Hematopoietic multipotent progenitor cell treated with erythropoietin and hydrocortisone succinate and interleukin-3 and kit ligand, for 8 days (in vitro differentiated cells): ENCODE measurements around the gene IDH3G.
"Not testable (repeated sequence)": the region's sequence is repeated elsewhere in the genome, so short reads cannot be mapped to it uniquely, and the experiment has no call there.

Experiments used
- DNase-seq: peaks from one replicate; pipeline ENCODE4 v3.0.0-alpha.2; 2015

Gene IDH3G

DNA sequence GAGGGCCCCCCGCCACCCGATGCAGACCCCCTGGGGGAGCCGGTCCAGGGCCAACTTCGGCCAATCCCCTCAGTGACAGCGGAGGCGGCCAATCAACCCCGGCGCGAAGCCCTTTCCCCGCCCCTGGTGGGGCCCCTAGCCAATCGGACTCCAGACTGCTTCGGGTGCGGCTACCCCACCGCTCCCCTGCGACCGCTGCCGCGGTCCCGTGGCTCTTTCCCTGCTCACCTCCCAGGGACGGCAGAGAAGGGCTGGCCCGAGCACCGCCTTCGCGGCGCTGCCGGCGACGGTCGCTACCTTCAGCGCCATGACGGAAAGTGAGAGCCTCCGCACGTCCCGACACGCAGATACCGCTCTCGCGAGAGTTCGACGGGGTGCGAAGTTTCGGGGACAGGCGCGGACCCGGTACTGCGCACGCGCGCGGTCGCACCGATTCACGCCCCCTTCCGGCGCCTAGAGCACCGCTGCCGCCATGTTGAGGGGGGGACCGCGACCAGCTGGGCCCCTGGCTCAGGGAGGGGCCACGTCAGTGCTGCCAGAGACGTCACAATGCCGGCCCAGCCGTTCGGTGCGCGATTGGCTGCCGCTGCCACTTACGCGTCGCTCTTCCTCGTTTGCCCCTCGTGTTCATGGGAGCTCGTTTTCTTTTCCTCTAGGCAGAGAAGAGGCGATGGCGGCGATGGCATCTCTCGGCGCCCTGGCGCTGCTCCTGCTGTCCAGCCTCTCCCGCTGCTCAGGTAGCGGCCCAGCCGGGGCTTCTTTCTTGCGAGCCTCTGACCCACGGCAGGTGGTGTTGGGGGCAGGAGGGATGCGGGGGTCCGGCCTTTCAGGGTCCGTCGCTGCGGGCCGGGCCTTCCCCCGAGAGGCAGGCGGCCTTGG is at the start of gene IDH3G, which contains the start of gene SSR4:
IDH3G (minus strand) TSS at position 358 of the 879 bp plus-strand sequence; CDS start at position 309, 49 bp downstream.
SSR4 (plus strand) TSS at position 651 of the 879 bp plus-strand sequence; CDS start at position 671, 20 bp downstream.
- peak; percentile 94 for DNase-seq

DNA sequence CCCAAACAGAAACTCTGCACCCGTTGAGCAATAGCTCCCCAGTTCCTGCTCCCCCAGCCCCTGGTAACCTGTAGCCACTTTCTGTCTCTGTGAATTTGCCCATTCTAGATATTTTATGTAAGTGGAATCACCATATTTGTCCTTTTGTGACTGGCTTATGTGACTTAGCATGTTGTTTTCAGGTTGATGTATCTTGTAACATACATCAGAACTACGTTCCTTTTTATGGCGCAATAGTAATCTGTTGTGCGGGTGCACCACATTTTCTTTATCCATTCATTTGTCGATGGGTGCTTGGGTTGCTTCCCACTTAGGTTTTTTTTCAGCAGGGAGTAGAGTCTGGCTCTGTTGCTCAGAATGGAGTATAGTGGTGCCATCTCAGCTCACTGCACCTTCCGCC is 42.7 kb upstream of the IDH3G start:
- no peak for DNase-seq

DNA sequence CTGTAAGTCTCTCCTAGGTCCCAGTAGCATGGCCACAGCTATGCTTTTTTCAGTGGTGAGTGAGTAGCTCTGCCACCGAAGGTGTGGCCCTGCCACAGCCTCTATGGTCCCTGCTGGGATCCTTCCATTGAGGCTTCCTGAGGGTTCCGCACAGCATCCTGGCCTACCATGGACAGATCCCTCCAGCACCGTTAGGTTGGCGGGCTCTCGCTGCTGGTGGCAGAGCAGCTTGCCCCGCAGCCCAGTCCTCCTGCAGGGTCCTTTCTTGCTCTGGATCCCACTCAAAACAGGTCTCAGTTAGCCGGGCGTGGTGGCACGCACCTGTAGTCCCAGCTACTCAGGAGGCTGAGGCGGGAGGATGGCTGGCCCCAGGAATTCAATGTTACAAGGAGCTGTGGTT is 38.6 kb upstream of the IDH3G start:
- DNase-seq: no peak

DNA sequence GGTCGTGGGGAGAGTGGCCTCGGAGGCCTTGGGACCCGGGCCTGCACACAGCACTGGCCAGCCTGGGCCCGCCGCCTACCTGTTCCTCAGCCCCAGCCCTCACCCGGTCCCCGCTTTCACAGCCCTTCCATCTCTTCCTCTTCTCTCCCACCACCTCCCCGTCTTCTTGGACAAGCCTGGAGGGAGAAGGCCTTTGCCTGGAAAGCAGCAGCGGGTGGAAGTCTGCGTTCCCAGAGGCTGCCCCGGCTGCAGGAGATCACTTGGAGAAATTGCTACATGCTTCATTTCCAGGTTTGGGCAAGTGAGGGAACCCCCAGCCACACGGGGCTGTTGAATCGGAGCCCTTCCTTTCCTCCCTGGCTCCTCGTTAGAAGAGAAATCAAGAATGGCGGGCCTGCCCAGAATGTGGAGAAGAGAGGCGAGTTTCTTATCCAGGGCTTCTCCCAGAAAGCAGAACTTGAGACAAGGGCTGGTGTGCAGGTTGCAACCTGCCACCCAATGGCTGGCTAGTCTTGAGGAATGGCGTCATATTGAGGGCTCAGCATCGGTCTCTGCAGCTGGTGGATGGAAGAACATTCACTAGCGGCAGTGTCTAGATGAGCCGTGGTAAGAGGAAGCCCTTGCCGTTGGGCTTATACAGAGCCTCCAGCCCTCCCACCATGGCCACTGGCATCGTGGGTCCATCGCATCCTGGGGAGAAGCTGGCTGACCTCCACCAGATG is 37.4 kb upstream of the IDH3G start:
- no peak for DNase-seq

GRCh38 chrX:153830640-153831428 is 36.7 kb upstream of the IDH3G start:
- DNase-seq: no peak

DNA sequence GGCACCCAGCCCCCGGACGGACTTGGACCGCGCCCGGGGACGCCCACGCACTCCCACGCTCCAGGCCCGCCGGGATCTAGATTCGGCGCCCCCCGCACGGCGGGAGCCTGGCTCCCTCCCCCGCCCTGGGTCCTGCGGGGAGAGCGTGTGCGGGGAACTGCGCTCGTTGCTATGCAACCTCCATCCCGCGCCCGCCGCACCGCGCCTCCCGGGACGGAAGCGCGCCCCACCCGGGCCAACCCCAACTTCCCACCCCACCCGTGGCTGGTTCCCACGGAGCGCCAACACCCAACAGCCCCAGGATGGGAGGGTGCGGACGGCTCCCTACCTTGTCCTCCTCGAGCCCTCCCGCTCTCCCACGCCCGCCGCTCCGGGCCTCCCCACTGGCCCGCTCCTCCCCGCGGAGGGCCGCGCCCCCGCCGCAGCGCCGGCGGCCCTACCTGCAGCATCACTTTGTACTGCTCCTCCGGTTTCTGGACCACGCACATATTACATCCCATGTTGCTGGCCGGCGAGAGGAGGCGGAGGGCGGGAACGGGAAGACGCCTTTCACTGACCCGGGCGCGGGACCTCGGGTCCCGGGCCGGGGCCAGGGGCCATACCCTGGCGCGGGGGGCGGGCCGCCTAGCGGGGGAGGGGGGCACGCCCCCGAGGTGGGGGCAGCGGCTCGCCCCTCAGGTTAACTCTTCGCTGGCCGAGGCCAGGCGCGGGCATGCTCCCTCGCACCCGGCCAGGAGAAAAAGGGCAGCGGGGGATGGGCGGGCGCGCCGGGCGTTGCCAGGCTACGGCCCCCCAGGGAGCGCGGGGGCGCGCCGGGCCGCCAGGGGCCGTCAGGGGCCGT is 35.8 kb upstream of the IDH3G start, which contains the start of gene PDZD4:
PDZD4 (minus strand) TSS at position 746 of the 841 bp plus-strand sequence; CDS start at position 500, 246 bp downstream.
- DNase-seq: no peak

DNA sequence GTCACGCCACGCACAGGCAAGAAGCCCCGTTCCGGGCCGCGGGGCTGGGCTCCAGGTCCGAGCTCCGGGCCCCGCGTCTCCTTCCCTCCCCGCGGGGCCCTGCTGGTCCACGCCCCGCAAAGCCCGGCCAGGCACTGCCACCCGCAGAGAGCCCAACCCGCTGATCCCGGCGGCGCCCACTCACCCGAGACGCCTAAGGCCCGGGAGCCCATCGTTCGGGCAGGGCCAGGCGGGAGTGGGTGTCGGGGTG is 35.3 kb upstream of the IDH3G start:
- DNase-seq: no peak

DNA sequence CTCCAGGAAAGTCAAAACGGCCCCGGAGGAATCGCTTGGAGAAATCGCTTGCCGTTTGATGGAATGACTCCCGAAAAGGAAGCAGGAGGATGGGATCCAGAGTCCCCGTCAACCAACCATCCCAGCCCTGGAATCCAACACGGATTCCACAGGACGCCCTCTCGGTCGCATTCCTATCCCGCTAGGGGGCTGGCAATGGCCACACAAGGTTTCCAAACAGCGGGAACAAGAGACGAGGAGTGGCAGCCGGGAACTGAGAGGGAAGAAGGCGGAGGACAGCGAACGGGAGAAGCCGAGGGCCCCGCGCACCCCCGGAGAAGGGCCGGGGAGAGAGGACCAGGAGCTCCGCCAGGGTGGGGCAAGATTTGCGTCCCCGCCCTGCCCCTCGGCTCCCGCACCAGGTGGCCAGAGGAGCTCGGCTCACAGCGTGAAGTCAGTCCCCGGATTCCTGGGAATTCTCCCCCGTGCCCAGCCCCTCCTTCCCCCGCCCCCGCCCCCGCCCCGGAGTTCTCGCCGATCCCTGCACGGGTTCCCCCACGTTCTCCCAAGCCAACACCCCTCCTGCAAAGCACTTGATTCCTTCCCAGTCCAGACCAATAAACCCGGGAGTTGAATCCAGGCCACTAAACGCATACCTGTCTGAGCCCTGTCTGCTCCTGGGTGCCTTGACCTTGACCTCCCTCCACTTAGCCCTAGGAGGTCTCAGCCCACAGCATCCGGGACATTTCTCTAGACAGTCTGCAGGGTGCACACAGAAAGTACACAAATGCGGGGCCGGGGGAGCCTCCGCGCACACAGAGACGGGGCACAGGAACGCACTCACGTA is 34.8 kb upstream of the IDH3G start:
- DNase-seq: no peak

DNA sequence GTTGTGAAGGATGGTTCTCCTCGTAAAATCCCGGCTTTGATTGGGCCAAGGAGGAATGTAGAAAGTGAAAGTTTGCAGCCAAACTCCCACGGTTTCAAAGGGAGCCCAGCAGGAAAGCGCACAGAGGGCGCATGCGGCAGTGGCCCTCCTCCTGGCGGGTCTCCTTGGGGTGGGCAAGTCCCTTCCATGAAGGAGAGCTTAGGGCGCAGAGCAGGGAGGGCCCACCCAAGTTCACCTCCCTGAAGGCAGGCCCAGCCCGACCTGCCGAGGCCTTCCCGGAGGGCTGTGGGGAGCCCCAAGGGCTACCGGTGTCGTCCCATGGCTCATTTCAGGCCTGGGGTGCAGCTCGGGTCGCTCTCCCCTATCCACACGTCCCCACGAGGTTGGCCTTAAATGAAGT is 34.1 kb upstream of the IDH3G start:
- DNase-seq: no peak

- DNase-seq: no peak
Observed at GRCh38 chrX:153827903-153828302, 33.7 kb upstream of the IDH3G start.

GRCh38 chrX:153827016-153827415 is 32.8 kb upstream of the IDH3G start:
- no peak for DNase-seq

GRCh38 chrX:153825042-153825441 is 30.9 kb upstream of the IDH3G start:
- DNase-seq: no peak

DNA sequence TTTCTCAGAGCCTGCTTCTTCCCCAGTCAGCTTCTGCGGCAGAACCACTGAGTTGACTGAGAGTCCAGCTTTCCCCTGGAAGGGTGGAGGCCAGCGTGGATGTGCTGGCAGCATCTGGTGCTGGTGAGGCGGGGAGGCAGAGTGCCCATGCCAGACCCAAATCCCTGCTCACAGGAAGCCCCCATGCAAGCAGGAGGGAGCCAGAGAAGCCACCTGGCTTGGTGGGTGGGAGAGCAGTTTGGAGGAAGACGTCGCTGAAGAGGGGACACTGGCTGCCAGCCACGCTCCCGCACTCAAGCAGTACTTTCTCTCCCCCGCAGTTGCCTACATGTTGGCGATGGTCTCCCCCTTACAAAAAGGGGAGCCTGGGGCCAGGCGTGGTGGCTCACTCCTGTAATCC is 30.2 kb upstream of the IDH3G start:
- no peak for DNase-seq

DNA sequence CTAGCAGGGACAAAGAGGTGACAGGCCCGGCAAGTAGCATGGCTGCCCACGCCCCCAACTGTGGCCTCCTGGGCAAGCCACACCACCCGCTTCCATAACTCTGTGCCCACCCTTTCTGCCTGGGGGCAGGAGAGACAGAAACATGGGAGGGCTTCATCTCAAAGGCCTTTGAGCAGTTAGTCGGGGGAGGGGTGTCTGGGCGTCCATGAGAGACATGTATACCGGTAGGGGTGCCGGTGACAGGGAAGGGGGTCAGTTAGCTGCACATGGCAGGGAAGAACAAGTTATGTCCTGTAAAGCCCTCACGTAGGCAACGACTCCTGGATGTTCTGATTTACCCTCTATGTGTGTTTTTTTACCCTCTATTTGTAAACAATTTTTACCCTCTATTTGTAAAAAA is 26.9 kb upstream of the IDH3G start:
- DNase-seq: no peak

GRCh38 chrX:153820601-153821000 is 26.4 kb upstream of the IDH3G start:
- no peak for DNase-seq

- DNase-seq: no peak
Observed at GRCh38 chrX:153819384-153820040, 25.3 kb upstream of the IDH3G start.

GRCh38 chrX:153818571-153819383 is 24.6 kb upstream of the IDH3G start:
- peak; percentile 31 for DNase-seq

DNA sequence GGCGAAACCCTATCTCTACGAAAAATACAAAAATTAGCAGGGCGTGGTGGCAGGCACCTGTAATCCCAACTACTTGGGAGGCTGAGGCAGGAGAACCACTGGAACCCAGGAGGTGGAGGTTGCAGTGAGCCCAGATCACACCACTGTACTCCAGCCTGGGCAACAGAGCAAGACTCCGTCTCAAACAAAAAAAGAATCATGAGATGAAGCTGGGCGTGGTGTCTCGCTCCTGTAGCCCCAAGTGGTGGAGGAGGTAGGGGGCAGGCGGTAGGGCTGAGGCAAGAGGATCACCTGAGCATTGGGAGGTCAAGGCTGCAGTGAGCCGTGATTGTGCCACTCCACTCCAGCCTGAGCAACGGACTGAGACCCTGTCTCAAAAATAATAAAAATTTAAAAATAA is 23.9 kb upstream of the IDH3G start:
- not testable (repeated sequence) for DNase-seq

GRCh38 chrX:153816831-153817690 is 22.9 kb upstream of the IDH3G start:
- DNase-seq: peak; percentile 55
